Hepatocyte (in vitro differentiated cells): ENCODE results near the gene BSN.

Experiments
- CTCF ChIP-seq: fragments of 200-600 bp; sonication (generic); IDR thresholded peaks from 2 replicates; pipeline ENCODE4 v1.5.1; 2016; ENCODE audit warnings: antibody characterized with exemption, mild to moderate bottlenecking; ENCODE audit not compliant: poor library complexity
- EZH2phosphoT487 ChIP-seq: fragments of 200-600 bp; sonication (generic); IDR thresholded peaks from one replicate; pipeline ENCODE4 v1.6.1; 2018; ENCODE audit warnings: antibody characterized with exemption, mild to moderate bottlenecking, low read depth, moderate library complexity; ENCODE audit not compliant: unreplicated experiment, severe bottlenecking

- TF ChIP-seq CTCF, result no peak
- TF ChIP-seq EZH2phosphoT487, result no peak
Measured at GRCh38 chr3:49623071-49623470, 68.8 kb downstream of the BSN start.
